ENCODE measurements around the gene MAPK7.
A peak's percentile ranks its signal among the peaks of the same experiment; 100 is the strongest.

Gene MAPK7

DNA sequence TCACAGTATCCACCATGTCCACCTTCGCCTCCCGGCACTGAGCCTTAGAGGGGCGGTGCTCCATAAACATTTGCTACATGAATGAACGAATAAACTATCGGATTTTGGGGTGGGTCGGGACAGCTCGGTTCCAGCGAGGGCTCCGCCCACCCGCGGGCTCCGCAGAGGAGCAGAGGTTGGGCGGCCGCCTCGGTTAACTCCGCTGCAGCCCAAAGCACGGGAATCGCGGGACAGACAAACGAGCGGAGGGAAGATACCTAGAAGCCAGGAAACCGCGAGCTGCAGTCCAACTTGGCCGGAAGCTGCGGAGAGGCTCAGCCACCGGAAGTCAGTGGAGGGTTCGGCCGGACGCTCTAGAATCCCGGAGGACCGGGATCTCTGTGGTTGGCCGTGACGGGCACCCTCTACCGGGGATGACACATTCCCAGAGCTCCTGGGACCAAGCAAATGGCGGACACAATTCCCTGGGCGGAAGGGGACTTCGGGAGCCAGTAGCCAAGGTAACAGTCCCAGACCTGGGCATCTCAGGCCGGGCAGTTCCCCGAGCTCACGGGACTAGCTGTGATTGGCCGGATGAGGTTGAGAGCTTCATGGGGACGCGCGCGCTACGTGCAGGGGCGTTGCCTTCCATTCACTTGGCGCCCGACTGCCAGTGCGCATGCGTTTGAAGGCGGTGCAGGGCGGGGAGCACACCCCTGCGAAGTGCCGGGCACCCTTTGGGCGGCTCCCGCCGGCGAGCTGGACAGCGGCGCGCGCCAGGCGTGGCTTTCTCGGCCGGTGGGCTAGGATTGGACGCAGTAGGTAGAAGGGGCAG is 489 bp upstream of the MAPK7 start:
- TF ChIP-seq, protein P1, sequence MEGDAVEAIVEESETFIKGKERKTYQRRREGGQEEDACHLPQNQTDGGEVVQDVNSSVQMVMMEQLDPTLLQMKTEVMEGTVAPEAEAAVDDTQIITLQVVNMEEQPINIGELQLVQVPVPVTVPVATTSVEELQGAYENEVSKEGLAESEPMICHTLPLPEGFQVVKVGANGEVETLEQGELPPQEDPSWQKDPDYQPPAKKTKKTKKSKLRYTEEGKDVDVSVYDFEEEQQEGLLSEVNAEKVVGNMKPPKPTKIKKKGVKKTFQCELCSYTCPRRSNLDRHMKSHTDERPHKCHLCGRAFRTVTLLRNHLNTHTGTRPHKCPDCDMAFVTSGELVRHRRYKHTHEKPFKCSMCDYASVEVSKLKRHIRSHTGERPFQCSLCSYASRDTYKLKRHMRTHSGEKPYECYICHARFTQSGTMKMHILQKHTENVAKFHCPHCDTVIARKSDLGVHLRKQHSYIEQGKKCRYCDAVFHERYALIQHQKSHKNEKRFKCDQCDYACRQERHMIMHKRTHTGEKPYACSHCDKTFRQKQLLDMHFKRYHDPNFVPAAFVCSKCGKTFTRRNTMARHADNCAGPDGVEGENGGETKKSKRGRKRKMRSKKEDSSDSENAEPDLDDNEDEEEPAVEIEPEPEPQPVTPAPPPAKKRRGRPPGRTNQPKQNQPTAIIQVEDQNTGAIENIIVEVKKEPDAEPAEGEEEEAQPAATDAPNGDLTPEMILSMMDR (IDR thresholded peaks at IDR 0.05; ENCODE audit: low read depth, low read length): peak; percentile 12
- DNase-seq (ENCODE audit: low read depth, low spot score): peak; percentile 99
- in situ Hi-C loops (cut with HindIII; ENCODE audit: low sequenced_read_pairs): no loop called here

DNA sequence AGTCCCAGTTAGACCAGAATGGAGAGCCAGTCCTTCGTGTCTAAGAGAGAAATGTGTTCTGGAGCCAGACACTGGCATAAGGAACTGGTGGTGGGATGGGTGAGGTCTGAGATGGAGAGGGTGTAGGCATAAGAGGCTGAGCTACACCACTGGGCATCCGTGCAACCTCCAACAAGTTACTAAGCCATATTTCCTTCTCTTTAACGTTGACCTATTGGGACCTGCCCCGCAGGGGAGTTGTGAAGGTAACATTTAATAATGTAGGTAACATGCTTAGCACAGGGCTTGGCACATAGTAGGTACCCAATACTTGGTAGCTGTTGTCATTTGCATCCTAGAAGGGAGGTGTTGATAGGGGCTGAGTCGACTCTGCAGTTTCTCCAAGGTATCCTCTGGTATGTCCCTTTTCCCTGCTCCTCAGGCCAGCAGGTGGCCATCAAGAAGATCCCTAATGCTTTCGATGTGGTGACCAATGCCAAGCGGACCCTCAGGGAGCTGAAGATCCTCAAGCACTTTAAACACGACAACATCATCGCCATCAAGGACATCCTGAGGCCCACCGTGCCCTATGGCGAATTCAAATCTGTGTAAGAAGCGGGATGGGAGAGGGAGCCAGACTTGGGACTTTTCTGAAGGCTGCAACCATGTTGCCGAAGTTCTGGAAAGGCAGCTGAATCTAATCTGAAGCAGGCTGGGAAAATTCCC is 1.2 kb downstream of the MAPK7 start:
- in situ Hi-C loops (cut with HindIII; ENCODE audit: low sequenced_read_pairs): no loop called here
- no peak for DNase-seq (ENCODE audit: low read depth, low spot score)
- H3K4me3 ChIP-seq (ENCODE audit: low read depth, low read length): peak overlapping the region; percentile 87
- TF ChIP-seq, protein P1 (IDR thresholded peaks at IDR 0.05; ENCODE audit: low read depth, low read length): no peak

More for the DNA sequence above, 489 bp upstream of the MAPK7 start:
- H3K4me3 ChIP-seq (ENCODE audit: low read depth, low read length): peak overlapping the region; percentile 87

DNA sequence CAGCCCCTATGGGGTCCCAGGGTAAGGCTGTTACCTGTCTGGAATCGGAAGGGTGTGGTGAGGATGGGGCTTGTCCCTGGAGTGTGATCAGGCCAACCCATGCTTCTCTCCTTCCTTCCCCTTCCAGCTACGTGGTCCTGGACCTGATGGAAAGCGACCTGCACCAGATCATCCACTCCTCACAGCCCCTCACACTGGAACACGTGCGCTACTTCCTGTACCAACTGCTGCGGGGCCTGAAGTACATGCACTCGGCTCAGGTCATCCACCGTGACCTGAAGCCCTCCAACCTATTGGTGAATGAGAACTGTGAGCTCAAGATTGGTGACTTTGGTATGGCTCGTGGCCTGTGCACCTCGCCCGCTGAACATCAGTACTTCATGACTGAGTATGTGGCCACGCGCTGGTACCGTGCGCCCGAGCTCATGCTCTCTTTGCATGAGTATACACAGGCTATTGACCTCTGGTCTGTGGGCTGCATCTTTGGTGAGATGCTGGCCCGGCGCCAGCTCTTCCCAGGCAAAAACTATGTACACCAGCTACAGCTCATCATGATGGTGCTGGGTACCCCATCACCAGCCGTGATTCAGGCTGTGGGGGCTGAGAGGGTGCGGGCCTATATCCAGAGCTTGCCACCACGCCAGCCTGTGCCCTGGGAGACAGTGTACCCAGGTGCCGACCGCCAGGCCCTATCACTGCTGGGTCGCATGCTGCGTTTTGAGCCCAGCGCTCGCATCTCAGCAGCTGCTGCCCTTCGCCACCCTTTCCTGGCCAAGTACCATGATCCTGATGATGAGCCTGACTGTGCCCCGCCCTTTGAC is 2.4 kb downstream of the MAPK7 start:
- in situ Hi-C loops (cut with HindIII; ENCODE audit: low sequenced_read_pairs): no loop called here
- no peak overlapping the region for H3K4me3 ChIP-seq (ENCODE audit: low read depth, low read length)
- DNase-seq (ENCODE audit: low read depth, low spot score): no peak
- TF ChIP-seq, protein P1 (IDR thresholded peaks at IDR 0.05; ENCODE audit: low read depth, low read length): no peak

DNA sequence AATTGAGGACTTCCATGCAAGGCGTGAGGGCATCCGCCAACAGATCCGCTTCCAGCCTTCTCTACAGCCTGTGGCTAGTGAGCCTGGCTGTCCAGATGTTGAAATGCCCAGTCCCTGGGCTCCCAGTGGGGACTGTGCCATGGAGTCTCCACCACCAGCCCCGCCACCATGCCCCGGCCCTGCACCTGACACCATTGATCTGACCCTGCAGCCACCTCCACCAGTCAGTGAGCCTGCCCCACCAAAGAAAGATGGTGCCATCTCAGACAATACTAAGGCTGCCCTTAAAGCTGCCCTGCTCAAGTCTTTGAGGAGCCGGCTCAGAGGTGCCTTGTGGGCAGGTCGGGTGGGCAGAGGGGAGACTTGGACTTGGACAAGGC is 3.1 kb downstream of the MAPK7 start:
- no peak for DNase-seq (ENCODE audit: low read depth, low spot score)
- TF ChIP-seq, protein P1 (IDR thresholded peaks at IDR 0.05; ENCODE audit: low read depth, low read length): no peak
- H3K4me3 ChIP-seq (ENCODE audit: low read depth, low read length): no peak overlapping the region
- in situ Hi-C loops (cut with HindIII; ENCODE audit: low sequenced_read_pairs): no loop called here

DNA sequence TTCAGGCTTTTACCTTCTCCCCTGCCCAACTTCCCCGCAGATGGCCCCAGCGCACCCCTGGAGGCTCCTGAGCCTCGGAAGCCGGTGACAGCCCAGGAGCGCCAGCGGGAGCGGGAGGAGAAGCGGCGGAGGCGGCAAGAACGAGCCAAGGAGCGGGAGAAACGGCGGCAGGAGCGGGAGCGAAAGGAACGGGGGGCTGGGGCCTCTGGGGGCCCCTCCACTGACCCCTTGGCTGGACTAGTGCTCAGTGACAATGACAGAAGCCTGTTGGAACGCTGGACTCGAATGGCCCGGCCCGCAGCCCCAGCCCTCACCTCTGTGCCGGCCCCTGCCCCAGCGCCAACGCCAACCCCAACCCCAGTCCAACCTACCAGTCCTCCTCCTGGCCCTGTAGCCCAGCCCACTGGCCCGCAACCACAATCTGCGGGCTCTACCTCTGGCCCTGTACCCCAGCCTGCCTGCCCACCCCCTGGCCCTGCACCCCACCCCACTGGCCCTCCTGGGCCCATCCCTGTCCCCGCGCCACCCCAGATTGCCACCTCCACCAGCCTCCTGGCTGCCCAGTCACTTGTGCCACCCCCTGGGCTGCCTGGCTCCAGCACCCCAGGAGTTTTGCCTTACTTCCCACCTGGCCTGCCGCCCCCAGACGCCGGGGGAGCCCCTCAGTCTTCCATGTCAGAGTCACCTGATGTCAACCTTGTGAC is 3.6 kb downstream of the MAPK7 start:
- no peak for DNase-seq (ENCODE audit: low read depth, low spot score)
- in situ Hi-C loops (cut with HindIII; ENCODE audit: low sequenced_read_pairs): no loop called here

More for the DNA sequence above, 3.6 kb downstream of the MAPK7 start:
- TF ChIP-seq, protein P1 (IDR thresholded peaks at IDR 0.05; ENCODE audit: low read depth, low read length): no peak
- no peak overlapping the region for H3K4me3 ChIP-seq (ENCODE audit: low read depth, low read length)
